Keratinocyte (primary cell): ENCODE data around the gene CTNNBL1. TPM values are rescaled to one million over a fixed set of nuclear protein-coding genes. Genes with fewer than 3 reads are reported as not detected.

Experiments used
- DNase-seq: peaks from one replicate; pipeline ENCODE4 v3.0.0-alpha.2; 2011; ENCODE audit warnings: low read depth, missing footprints, low spot score
- FAIRE-seq: peaks from 2 replicates; lab custom pipeline; 2011; peaks lifted over from hg19 to GRCh38; lab: Jason Lieb, UNC
- H2AFZ ChIP-seq: 2 replicates; pipeline ENCODE4 v1.6.0; 2012; ENCODE audit warnings: low read length, control low read depth, inconsistent platforms; ENCODE audit not compliant: control insufficient read depth
- H3K27ac ChIP-seq: 2 replicates; pipeline ENCODE4 v1.5.1; 2011; ENCODE audit warnings: low read length; ENCODE audit not compliant: control insufficient read depth, insufficient read depth
- H3K27me3 ChIP-seq: 3 replicates; pipeline ENCODE4 v1.6.0; 2011; ENCODE audit warnings: low read length; ENCODE audit not compliant: control insufficient read depth, insufficient read depth; ENCODE audit errors: extremely low read depth
- H3K36me3 ChIP-seq, 2 experiments: 2 replicates in 1 of 2; 3 replicates in 1 of 2; pipeline ENCODE4 v1.5.1; 2011; ENCODE audit warnings: low read length in 2 of 2, mild to moderate bottlenecking in 1 of 2; ENCODE audit not compliant: control insufficient read depth in 2 of 2, insufficient read depth in 2 of 2; ENCODE audit errors: extremely low read depth in 1 of 2
- H3K4me1 ChIP-seq: 3 replicates; pipeline ENCODE4 v1.5.1; 2011; ENCODE audit warnings: low read length; ENCODE audit not compliant: control insufficient read depth, insufficient read depth; ENCODE audit errors: extremely low read depth
- H3K4me2 ChIP-seq: 3 replicates; pipeline ENCODE4 v1.6.0; 2011; ENCODE audit warnings: low read depth, low read length; ENCODE audit not compliant: control insufficient read depth, insufficient read depth; ENCODE audit errors: extremely low read depth
- H3K4me3 ChIP-seq, 3 experiments: fragments of 200-600 bp in 1 of 3; sonication (generic) in 1 of 3; 2 replicates in 2 of 3; 3 replicates in 1 of 3; pipeline ENCODE4 v1.5.1; 2011 to 2016; ENCODE audit warnings: low read length in 3 of 3, mild to moderate bottlenecking in 3 of 3, control low read depth in 2 of 3, inconsistent platforms in 1 of 3, low read depth in 1 of 3, mixed read lengths in 1 of 3, mixed run types in 1 of 3, moderate library complexity in 1 of 3; ENCODE audit not compliant: control insufficient read depth in 2 of 3, insufficient read depth in 2 of 3; ENCODE audit errors: extremely low read depth in 1 of 3
- H3K79me2 ChIP-seq: 2 replicates; pipeline ENCODE4 v1.6.0; 2012; ENCODE audit warnings: low read length; ENCODE audit not compliant: control insufficient read depth, insufficient read depth
- H3K9ac ChIP-seq: 3 replicates; pipeline ENCODE4 v1.6.0; 2011; ENCODE audit warnings: low read length; ENCODE audit not compliant: control insufficient read depth, insufficient read depth; ENCODE audit errors: extremely low read depth
- H3K9me1 ChIP-seq: 3 replicates; pipeline ENCODE4 v1.6.0; 2011; ENCODE audit warnings: low read length; ENCODE audit not compliant: control insufficient read depth, insufficient read depth; ENCODE audit errors: extremely low read depth
- H3K9me3 ChIP-seq: 2 replicates; pipeline ENCODE4 v1.5.1; 2012; ENCODE audit warnings: low read depth, low read length; ENCODE audit not compliant: control insufficient read depth
- H4K20me1 ChIP-seq: 3 replicates; pipeline ENCODE4 v1.6.0; 2011; ENCODE audit warnings: low read length; ENCODE audit not compliant: control insufficient read depth, insufficient read depth; ENCODE audit errors: extremely low read depth
- EZH2 ChIP-seq: IDR thresholded peaks from one replicate; pipeline ENCODE4 v1.6.1; 2012; ENCODE audit warnings: inconsistent platforms, mild to moderate bottlenecking, low read length, moderate library complexity
- dilution Hi-C: fragments of 300-500 bp; cut with MboI; formaldehyde crosslinking; loops from one replicate; pipeline ENCODE4 v1.7.0; 2020; ENCODE audit warnings: low sequenced_read_pairs; ENCODE audit not compliant: extremely low pct_ligation_motif_present
- polyA plus RNA-seq, 5 experiments: library from polyadenylated mRNA; depleted of rRNA in 3 of 5; stranded (reverse) in 3 of 5; stranded (forward) in 1 of 5; unstranded in 1 of 5; fragments of >200 nt; gene quantifications; 1 replicate in 1 of 5; 2 replicates in 3 of 5; 3 replicates in 1 of 5; pipeline versions ENCODE4 v1.2.1 to v1.2.3, GENCODE V29; 2011 to 2012; ENCODE audit warnings: missing spikeins in 2 of 5, low read depth in 1 of 5, low replicate concordance in 1 of 5
- TF ChIP-seq, protein P1 (sequence below), 3 experiments: IDR thresholded peaks in 1 of 3; conservative IDR thresholded peaks in 1 of 3; optimal IDR thresholded peaks in 1 of 3; 2 replicates in 2 of 3; 3 replicates in 1 of 3; pipeline versions ENCODE3 to v1.5.1; 2011; ENCODE audit warnings: low read length in 3 of 3, mild to moderate bottlenecking in 3 of 3, moderate library complexity in 2 of 3, control low read depth in 1 of 3, inconsistent platforms in 1 of 3; ENCODE audit not compliant: insufficient read depth in 2 of 3; ENCODE audit errors: extremely low read depth in 1 of 3

The CTNNBL1 gene
- polyA plus RNA-seq, 1 donor (not counting 4 experiments of a cell fraction or from before 2014, with no cell fraction given) = 37.0 TPM

GRCh38 chr20:37868851-37869333, 175.1 kb downstream of the CTNNBL1 start:
- dilution Hi-C loops = no loop called here
- Histone ChIP-seq H2AFZ (no peak overlapping the region), H3K79me2 (no peaks in the 10 kb centered on the region), H3K36me3 (peaks cover 0 to 16% of the 10 kb centered on the region in 2 experiments), H3K4me3 (no peak overlapping the region), H4K20me1 (no peaks in the 10 kb centered on the region), H3K9me1 (no peaks in the 10 kb centered on the region), H3K4me2 (no peak overlapping the region), H3K4me1 (no peaks in the 10 kb centered on the region), H3K27me3 (no peaks in the 10 kb centered on the region), H3K9ac (no peak overlapping the region), H3K9me3 (no peaks in the 10 kb centered on the region), H3K27ac (no peak overlapping the region)
- DNase-seq = no peak
- TF ChIP-seq, protein P1, sequence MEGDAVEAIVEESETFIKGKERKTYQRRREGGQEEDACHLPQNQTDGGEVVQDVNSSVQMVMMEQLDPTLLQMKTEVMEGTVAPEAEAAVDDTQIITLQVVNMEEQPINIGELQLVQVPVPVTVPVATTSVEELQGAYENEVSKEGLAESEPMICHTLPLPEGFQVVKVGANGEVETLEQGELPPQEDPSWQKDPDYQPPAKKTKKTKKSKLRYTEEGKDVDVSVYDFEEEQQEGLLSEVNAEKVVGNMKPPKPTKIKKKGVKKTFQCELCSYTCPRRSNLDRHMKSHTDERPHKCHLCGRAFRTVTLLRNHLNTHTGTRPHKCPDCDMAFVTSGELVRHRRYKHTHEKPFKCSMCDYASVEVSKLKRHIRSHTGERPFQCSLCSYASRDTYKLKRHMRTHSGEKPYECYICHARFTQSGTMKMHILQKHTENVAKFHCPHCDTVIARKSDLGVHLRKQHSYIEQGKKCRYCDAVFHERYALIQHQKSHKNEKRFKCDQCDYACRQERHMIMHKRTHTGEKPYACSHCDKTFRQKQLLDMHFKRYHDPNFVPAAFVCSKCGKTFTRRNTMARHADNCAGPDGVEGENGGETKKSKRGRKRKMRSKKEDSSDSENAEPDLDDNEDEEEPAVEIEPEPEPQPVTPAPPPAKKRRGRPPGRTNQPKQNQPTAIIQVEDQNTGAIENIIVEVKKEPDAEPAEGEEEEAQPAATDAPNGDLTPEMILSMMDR (optimal IDR thresholded peaks at IDR 0.05 in 1 of 3, IDR thresholded peaks at IDR 0.05 in 1 of 3, conservative IDR thresholded peaks at IDR 0.05 in 1 of 3; ENCODE audit: extremely low read depth in 1 of 3, insufficient read depth in 2 of 3, low read length in 3 of 3) = no peak
- TF ChIP-seq EZH2 = no peak
- no peak for FAIRE-seq

DNA sequence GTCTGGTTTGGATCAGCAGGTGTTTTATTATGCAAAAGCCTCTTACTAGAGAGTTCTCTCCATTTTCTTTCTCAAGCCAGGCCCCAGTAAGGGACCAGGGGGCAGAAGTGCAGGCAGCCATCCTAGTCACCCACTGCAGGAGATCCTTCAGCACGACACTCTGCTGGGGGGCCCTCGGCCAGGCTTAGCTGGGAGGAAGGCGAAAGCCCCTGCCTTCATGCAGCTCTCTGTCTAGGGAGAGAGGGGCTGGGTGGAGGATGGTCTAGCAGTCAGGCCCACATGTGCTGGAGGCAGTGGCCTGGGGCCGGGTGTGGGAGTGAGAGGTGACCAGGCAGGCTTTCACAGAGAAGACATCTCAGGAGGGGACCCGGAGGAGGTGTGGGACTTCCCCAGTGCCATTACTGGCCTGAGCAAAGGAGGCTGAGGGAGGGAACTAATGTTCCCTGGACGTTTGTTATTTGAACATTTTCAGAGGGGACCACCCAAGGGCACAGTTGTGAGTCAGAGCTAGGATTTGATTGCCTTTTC, 175.6 kb downstream of the CTNNBL1 start:
- Histone ChIP-seq H3K9ac (no peak overlapping the region), H3K4me3 (no peak overlapping the region), H3K79me2 (no peaks in the 10 kb centered on the region), H3K36me3 (peaks cover 0 to 17% of the 10 kb centered on the region in 2 experiments), H3K27me3 (no peaks in the 10 kb centered on the region), H3K9me3 (no peaks in the 10 kb centered on the region), H4K20me1 (no peaks in the 10 kb centered on the region), H3K9me1 (no peaks in the 10 kb centered on the region), H2AFZ (no peak overlapping the region), H3K27ac (no peak overlapping the region), H3K4me1 (no peaks in the 10 kb centered on the region), H3K4me2 (no peak overlapping the region)
- FAIRE-seq (no peak), DNase-seq (no peak)
- TF ChIP-seq EZH2 = no peak
- TF ChIP-seq, protein P1 (optimal IDR thresholded peaks at IDR 0.05 in 1 of 3, IDR thresholded peaks at IDR 0.05 in 1 of 3, conservative IDR thresholded peaks at IDR 0.05 in 1 of 3; ENCODE audit: extremely low read depth in 1 of 3, insufficient read depth in 2 of 3, low read length in 3 of 3) = no peak
- dilution Hi-C loops = no loop called here
